ENCODE data around the gene ADGRG4. TPM values are rescaled to one million over a fixed set of nuclear protein-coding genes. Genes with fewer than 3 reads are reported as not detected.

ADGRG4 gene
- total and polyA plus RNA-seq, 5 donors from 2014 or later, result not detected

- ATAC-seq (ENCODE audit: low read depth in 2 of 2), result no peak
- no peak overlapping the region for H3K27ac Mint-ChIP-seq
- no peak overlapping the region for H3K4me3 ChIP-seq (ENCODE audit: low read depth, low read length)
- DNase-seq, result peak in 1 of 3 donors; percentile 1
- H3K4me3 Mint-ChIP-seq, result no peak overlapping the region
- H3K9me3 ChIP-seq (ENCODE audit: control insufficient read depth in 2 of 2, low read length in 2 of 2), result no peaks in the 10 kb centered on the region
- H3K27me3 ChIP-seq (ENCODE audit: control insufficient read depth, insufficient read depth, low read length), result no peaks in the 10 kb centered on the region
- H3K9me3 Mint-ChIP-seq, result no peaks in the 10 kb centered on the region
- no peaks in the 10 kb centered on the region for H3K4me1 Mint-ChIP-seq
- no peaks in the 10 kb centered on the region for H3K36me3 Mint-ChIP-seq
- H3K4me1 ChIP-seq (ENCODE audit: control insufficient read depth, insufficient read depth, low read length, poor library complexity, severe bottlenecking), result no peaks in the 10 kb centered on the region
- no peaks in the 10 kb centered on the region for H3K36me3 ChIP-seq (ENCODE audit: control insufficient read depth, insufficient read depth, low read length)
- no peak overlapping the region for H3K27ac ChIP-seq (ENCODE audit: insufficient read depth, low read length, poor library complexity, severe bottlenecking)
- H3K27me3 Mint-ChIP-seq, result peaks cover 8% of the 10 kb centered on the region
These were observed 24.6 kb downstream of the ADGRG4 start for GRCh38 chrX:136325377-136325776.

GRCh38 chrX:136328933-136329332 is 28.2 kb downstream of the ADGRG4 start:
- Histone ChIP-seq H3K27ac (ENCODE audit: insufficient read depth, low read length, poor library complexity, severe bottlenecking) (no peak overlapping the region), H3K27me3 (ENCODE audit: control insufficient read depth, insufficient read depth, low read length) (no peaks in the 10 kb centered on the region), H3K4me3 (ENCODE audit: low read depth, low read length) (no peak overlapping the region), H3K4me1 (ENCODE audit: control insufficient read depth, insufficient read depth, low read length, poor library complexity, severe bottlenecking) (no peaks in the 10 kb centered on the region), H3K9me3 (ENCODE audit: control insufficient read depth in 2 of 2, low read length in 2 of 2) (no peaks in the 10 kb centered on the region), H3K36me3 (ENCODE audit: control insufficient read depth, insufficient read depth, low read length) (no peaks in the 10 kb centered on the region)
- Mint-ChIP-seq H3K27ac (no peak overlapping the region), H3K4me1 (no peaks in the 10 kb centered on the region), H3K4me3 (no peak overlapping the region), H3K27me3 (peaks cover 8% of the 10 kb centered on the region), H3K9me3 (peaks cover 0 to 1% (median 0%) of the 10 kb centered on the region in 7 donors), H3K36me3 (no peaks in the 10 kb centered on the region)
- no peak for ATAC-seq (ENCODE audit: low read depth in 2 of 2)
- no peak for DNase-seq

GRCh38 chrX:136336623-136337022 is 35.9 kb downstream of the ADGRG4 start:
- Histone ChIP-seq H3K9me3 (ENCODE audit: control insufficient read depth in 2 of 2, low read length in 2 of 2) (no peaks in the 10 kb centered on the region), H3K36me3 (ENCODE audit: control insufficient read depth, insufficient read depth, low read length) (no peaks in the 10 kb centered on the region), H3K27ac (ENCODE audit: insufficient read depth, low read length, poor library complexity, severe bottlenecking) (no peak overlapping the region), H3K4me1 (ENCODE audit: control insufficient read depth, insufficient read depth, low read length, poor library complexity, severe bottlenecking) (no peaks in the 10 kb centered on the region), H3K4me3 (ENCODE audit: low read depth, low read length) (no peak overlapping the region), H3K27me3 (ENCODE audit: control insufficient read depth, insufficient read depth, low read length) (peaks cover 7% of the 10 kb centered on the region)
- DNase-seq (peak in 1 of 3 donors; percentile 20), ATAC-seq (ENCODE audit: low read depth in 2 of 2) (no peak)
- Mint-ChIP-seq H3K4me3 (no peak overlapping the region), H3K4me1 (no peaks in the 10 kb centered on the region), H3K36me3 (no peaks in the 10 kb centered on the region), H3K9me3 (peaks cover 0 to 5% (median 0%) of the 10 kb centered on the region in 7 donors), H3K27me3 (no peaks in the 10 kb centered on the region), H3K27ac (no peak overlapping the region)

- no peak for ATAC-seq (ENCODE audit: low read depth in 2 of 2)
- Histone ChIP-seq H3K9me3 (ENCODE audit: control insufficient read depth in 2 of 2, low read length in 2 of 2) (no peaks in the 10 kb centered on the region), H3K4me1 (ENCODE audit: control insufficient read depth, insufficient read depth, low read length, poor library complexity, severe bottlenecking) (no peaks in the 10 kb centered on the region), H3K27ac (ENCODE audit: insufficient read depth, low read length, poor library complexity, severe bottlenecking) (no peak overlapping the region), H3K4me3 (ENCODE audit: low read depth, low read length) (no peak overlapping the region), H3K36me3 (ENCODE audit: control insufficient read depth, insufficient read depth, low read length) (no peaks in the 10 kb centered on the region), H3K27me3 (ENCODE audit: control insufficient read depth, insufficient read depth, low read length) (peaks cover 10% of the 10 kb centered on the region)
- Mint-ChIP-seq H3K27me3 (no peaks in the 10 kb centered on the region), H3K4me3 (no peak overlapping the region), H3K4me1 (no peaks in the 10 kb centered on the region), H3K27ac (no peak overlapping the region), H3K9me3 (peaks cover 0 to 5% (median 0%) of the 10 kb centered on the region in 7 donors), H3K36me3 (no peaks in the 10 kb centered on the region)
- no peak for DNase-seq
These were observed 38.9 kb downstream of the ADGRG4 start for GRCh38 chrX:136339702-136340101.

- no peaks in the 10 kb centered on the region for H3K4me1 ChIP-seq (ENCODE audit: control insufficient read depth, insufficient read depth, low read length, poor library complexity, severe bottlenecking)
- peaks cover 12% of the 10 kb centered on the region for H3K27me3 ChIP-seq (ENCODE audit: control insufficient read depth, insufficient read depth, low read length)
- H3K4me3 ChIP-seq (ENCODE audit: low read depth, low read length), result no peak overlapping the region
- Mint-ChIP-seq H3K4me1 (no peaks in the 10 kb centered on the region), H3K27me3 (peaks cover 5% of the 10 kb centered on the region), H3K27ac (peak overlapping the region in 1 of 3 donors; percentile 34), H3K4me3 (no peak overlapping the region), H3K36me3 (no peaks in the 10 kb centered on the region), H3K9me3 (no peaks in the 10 kb centered on the region)
- H3K36me3 ChIP-seq (ENCODE audit: control insufficient read depth, insufficient read depth, low read length), result no peaks in the 10 kb centered on the region
- H3K27ac ChIP-seq (ENCODE audit: insufficient read depth, low read length, poor library complexity, severe bottlenecking), result no peak overlapping the region
- no peak for DNase-seq
- no peak for ATAC-seq (ENCODE audit: low read depth in 2 of 2)
- H3K9me3 ChIP-seq (ENCODE audit: control insufficient read depth in 2 of 2, low read length in 2 of 2), result no peaks in the 10 kb centered on the region
These were observed 43.6 kb downstream of the ADGRG4 start for GRCh38 chrX:136344320-136344719.

GRCh38 chrX:136346506-136346905 is 45.7 kb downstream of the ADGRG4 start:
- Histone ChIP-seq H3K27me3 (ENCODE audit: control insufficient read depth, insufficient read depth, low read length) (peaks cover 5% of the 10 kb centered on the region), H3K4me1 (ENCODE audit: control insufficient read depth, insufficient read depth, low read length, poor library complexity, severe bottlenecking) (no peaks in the 10 kb centered on the region), H3K27ac (ENCODE audit: insufficient read depth, low read length, poor library complexity, severe bottlenecking) (no peak overlapping the region), H3K9me3 (ENCODE audit: control insufficient read depth in 2 of 2, low read length in 2 of 2) (no peaks in the 10 kb centered on the region), H3K36me3 (ENCODE audit: control insufficient read depth, insufficient read depth, low read length) (no peaks in the 10 kb centered on the region), H3K4me3 (ENCODE audit: low read depth, low read length) (no peak overlapping the region)
- DNase-seq (no peak), ATAC-seq (ENCODE audit: low read depth in 2 of 2) (no peak)
- no peak overlapping the region for H3K4me3 Mint-ChIP-seq
- no peaks in the 10 kb centered on the region for H3K36me3 Mint-ChIP-seq
- no peaks in the 10 kb centered on the region for H3K9me3 Mint-ChIP-seq
- H3K4me1 Mint-ChIP-seq, result no peaks in the 10 kb centered on the region
- H3K27ac Mint-ChIP-seq, result no peak overlapping the region
- H3K27me3 Mint-ChIP-seq, result peaks cover 5% of the 10 kb centered on the region

- Histone ChIP-seq H3K9me3 (ENCODE audit: control insufficient read depth in 2 of 2, low read length in 2 of 2) (no peaks in the 10 kb centered on the region), H3K4me1 (ENCODE audit: control insufficient read depth, insufficient read depth, low read length, poor library complexity, severe bottlenecking) (no peaks in the 10 kb centered on the region), H3K4me3 (ENCODE audit: low read depth, low read length) (no peak overlapping the region), H3K36me3 (ENCODE audit: control insufficient read depth, insufficient read depth, low read length) (no peaks in the 10 kb centered on the region), H3K27me3 (ENCODE audit: control insufficient read depth, insufficient read depth, low read length) (peaks cover 2% of the 10 kb centered on the region), H3K27ac (ENCODE audit: insufficient read depth, low read length, poor library complexity, severe bottlenecking) (no peak overlapping the region)
- H3K36me3 Mint-ChIP-seq, result no peaks in the 10 kb centered on the region
- H3K27ac Mint-ChIP-seq, result no peak overlapping the region
- H3K4me3 Mint-ChIP-seq, result no peak overlapping the region
- no peak for ATAC-seq (ENCODE audit: low read depth in 2 of 2)
- no peaks in the 10 kb centered on the region for H3K9me3 Mint-ChIP-seq
- peaks cover 5% of the 10 kb centered on the region for H3K27me3 Mint-ChIP-seq
- no peaks in the 10 kb centered on the region for H3K4me1 Mint-ChIP-seq
- DNase-seq, result no peak
These were observed 46.9 kb downstream of the ADGRG4 start for GRCh38 chrX:136347706-136348105.

- Histone ChIP-seq H3K4me3 (ENCODE audit: low read depth, low read length) (no peak overlapping the region), H3K36me3 (ENCODE audit: control insufficient read depth, insufficient read depth, low read length) (no peaks in the 10 kb centered on the region), H3K27me3 (ENCODE audit: control insufficient read depth, insufficient read depth, low read length) (peaks cover under 1% of the 10 kb centered on the region), H3K4me1 (ENCODE audit: control insufficient read depth, insufficient read depth, low read length, poor library complexity, severe bottlenecking) (no peaks in the 10 kb centered on the region), H3K27ac (ENCODE audit: insufficient read depth, low read length, poor library complexity, severe bottlenecking) (no peak overlapping the region), H3K9me3 (ENCODE audit: control insufficient read depth in 2 of 2, low read length in 2 of 2) (no peaks in the 10 kb centered on the region)
- no peaks in the 10 kb centered on the region for H3K4me1 Mint-ChIP-seq
- ATAC-seq (ENCODE audit: low read depth in 2 of 2) (no peak), DNase-seq (no peak)
- no peak overlapping the region for H3K27ac Mint-ChIP-seq
- no peak overlapping the region for H3K4me3 Mint-ChIP-seq
- peaks cover 7% of the 10 kb centered on the region for H3K27me3 Mint-ChIP-seq
- no peaks in the 10 kb centered on the region for H3K36me3 Mint-ChIP-seq
- H3K9me3 Mint-ChIP-seq, result no peaks in the 10 kb centered on the region
These were observed 52.8 kb downstream of the ADGRG4 start for GRCh38 chrX:136353526-136354093.
